Esophagus squamous epithelium (tissue), 4 donors: ENCODE results near the gene TMPRSS3.

ENCODE experiments used
- CTCF ChIP-seq, 6 experiments: fragments of 450-650 bp in 4 of 6; fragments of 200-600 bp in 2 of 6; sonication (generic) in 2 of 6; IDR thresholded peaks; one replicate each; pipeline ENCODE4 v1.5.1; 2016 to 2019; ENCODE audit warnings: antibody characterized with exemption in 6 of 6, mild to moderate bottlenecking in 4 of 6, moderate library complexity in 4 of 6
- POLR2A ChIP-seq, 4 donors: fragments of 450-650 bp; IDR thresholded peaks; one replicate each; pipeline ENCODE4 v1.6.1; 2017; ENCODE audit warnings: antibody characterized with exemption in 4 of 4, mild to moderate bottlenecking in 4 of 4, moderate library complexity in 3 of 4

- TF ChIP-seq POLR2A (IDR thresholded peaks at IDR 0.05) (no peak), CTCF (IDR thresholded peaks at IDR 0.05) (no peak)
These were observed 18.5 kb downstream of the TMPRSS3 start for GRCh38 chr21:42377211-42377950.
